AG04450 (cell line): ENCODE measurements around the gene HTD2. TPM values are rescaled to one million over a fixed set of nuclear protein-coding genes. Genes with fewer than 3 reads are reported as not detected.

Experiments used
- CTCF ChIA-PET: fragments of 300-600, 350-600 bp; formaldehyde crosslinking; extraction: SDS; loops from one replicate; lab custom pipeline; 2022; ENCODE audit warnings: antibody characterized with exemption, inconsistent platforms; lab: Charles Lee
- POLR2A ChIA-PET: fragments of 350-600 bp; formaldehyde crosslinking; extraction: SDS; loops from one replicate; lab custom pipeline; 2021; ENCODE audit warnings: antibody characterized with exemption, inconsistent platforms; lab: Yijun Ruan, JAX
- DNase-seq: peaks from one replicate; pipeline ENCODE4 v3.0.0-alpha.2; 2011; ENCODE audit warnings: low read depth, low spot score
- H3K27ac ChIP-seq: one replicate; pipeline ENCODE4 v1.5.1; 2012; ENCODE audit warnings: low read depth, low read length, control low read depth
- H3K27me3 ChIP-seq: one replicate; pipeline ENCODE4 v1.6.0; 2012; ENCODE audit warnings: low read length; ENCODE audit not compliant: control insufficient read depth, insufficient read depth
- H3K4me3 ChIP-seq: 2 replicates; pipeline ENCODE4 v1.5.1; 2011; ENCODE audit warnings: mild to moderate bottlenecking, low read depth, low read length, control low read depth
- H3K9me3 ChIP-seq: 2 replicates; pipeline ENCODE4 v1.5.1; 2012; ENCODE audit warnings: low read length; ENCODE audit not compliant: control insufficient read depth, insufficient read depth
- polyA plus RNA-seq: library from polyadenylated mRNA; depleted of rRNA; stranded (reverse); fragments of >200 nt; gene quantifications from 2 replicates; pipeline ENCODE4 v1.2.3, GENCODE V29; 2011
- TF ChIP-seq, protein P1 (sequence below): IDR thresholded peaks from 2 replicates; pipeline ENCODE4 v1.5.1; 2011; ENCODE audit warnings: low read depth, low read length, control low read depth, inconsistent platforms

Gene HTD2
- polyA plus RNA-seq, 1 experiment, result 9.6 TPM

DNA sequence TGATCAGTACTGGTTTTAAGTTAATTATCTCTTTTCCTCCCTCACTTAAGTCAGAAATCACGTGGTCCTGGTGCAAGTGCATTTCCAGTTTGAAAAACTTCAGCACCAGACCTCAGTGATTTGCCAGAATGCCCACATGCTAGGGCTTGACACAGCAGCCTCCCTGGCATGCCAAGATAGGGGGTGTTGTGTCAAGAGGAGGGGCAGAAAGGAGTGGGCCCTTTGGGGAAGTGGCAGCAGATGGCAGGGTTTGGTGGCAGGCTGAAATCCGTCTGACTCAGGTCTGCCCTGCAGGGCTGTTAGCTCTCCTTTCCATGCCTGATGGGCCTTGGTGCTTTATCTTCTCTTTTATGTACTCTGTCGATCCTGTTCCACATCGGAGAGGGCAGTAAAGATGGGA is 49.7 kb downstream of the HTD2 start:
- CTCF ChIA-PET, result no interaction called here

DNA sequence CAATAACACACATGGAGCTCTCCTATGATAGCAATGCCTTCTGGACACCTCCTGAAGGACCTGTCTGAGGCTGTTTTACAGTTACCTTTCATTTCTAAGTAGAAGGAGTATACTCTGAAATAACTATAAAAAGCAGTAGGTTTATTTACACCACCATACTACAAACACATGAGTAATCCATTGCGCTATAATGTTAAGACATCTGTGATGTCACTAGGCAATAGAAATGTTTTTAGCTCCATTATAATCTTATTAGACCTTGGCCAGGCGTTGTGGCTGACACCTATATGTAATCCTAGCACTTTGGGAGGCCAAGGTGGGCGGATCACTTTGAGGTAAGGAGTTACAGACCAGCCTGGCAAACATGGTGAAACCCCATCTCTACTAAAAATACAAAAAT is 51.1 kb downstream of the HTD2 start:
- Histone ChIP-seq H3K27me3 (no peaks in the 10 kb centered on the region), H3K27ac (no peak overlapping the region), H3K4me3 (no peak overlapping the region), H3K9me3 (no peaks in the 10 kb centered on the region)
- CTCF ChIA-PET, result no interaction called here
- POLR2A ChIA-PET, result no interaction called here
- TF ChIP-seq, protein P1, sequence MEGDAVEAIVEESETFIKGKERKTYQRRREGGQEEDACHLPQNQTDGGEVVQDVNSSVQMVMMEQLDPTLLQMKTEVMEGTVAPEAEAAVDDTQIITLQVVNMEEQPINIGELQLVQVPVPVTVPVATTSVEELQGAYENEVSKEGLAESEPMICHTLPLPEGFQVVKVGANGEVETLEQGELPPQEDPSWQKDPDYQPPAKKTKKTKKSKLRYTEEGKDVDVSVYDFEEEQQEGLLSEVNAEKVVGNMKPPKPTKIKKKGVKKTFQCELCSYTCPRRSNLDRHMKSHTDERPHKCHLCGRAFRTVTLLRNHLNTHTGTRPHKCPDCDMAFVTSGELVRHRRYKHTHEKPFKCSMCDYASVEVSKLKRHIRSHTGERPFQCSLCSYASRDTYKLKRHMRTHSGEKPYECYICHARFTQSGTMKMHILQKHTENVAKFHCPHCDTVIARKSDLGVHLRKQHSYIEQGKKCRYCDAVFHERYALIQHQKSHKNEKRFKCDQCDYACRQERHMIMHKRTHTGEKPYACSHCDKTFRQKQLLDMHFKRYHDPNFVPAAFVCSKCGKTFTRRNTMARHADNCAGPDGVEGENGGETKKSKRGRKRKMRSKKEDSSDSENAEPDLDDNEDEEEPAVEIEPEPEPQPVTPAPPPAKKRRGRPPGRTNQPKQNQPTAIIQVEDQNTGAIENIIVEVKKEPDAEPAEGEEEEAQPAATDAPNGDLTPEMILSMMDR, result no peak
- DNase-seq, result no peak

More for the DNA sequence above, 49.7 kb downstream of the HTD2 start:
- POLR2A ChIA-PET, result interaction anchor here (1.0 kb wide), 1 partner anchor 23 kb away, joined by 3 read pairs; no protein-coding TSS in a partner anchor
- no peak for DNase-seq
- TF ChIP-seq, protein P1, result no peak
- H3K9me3 ChIP-seq, result no peaks in the 10 kb centered on the region
- no peaks in the 10 kb centered on the region for H3K27me3 ChIP-seq
- H3K4me3 ChIP-seq, result no peak overlapping the region
- no peak overlapping the region for H3K27ac ChIP-seq

DNA sequence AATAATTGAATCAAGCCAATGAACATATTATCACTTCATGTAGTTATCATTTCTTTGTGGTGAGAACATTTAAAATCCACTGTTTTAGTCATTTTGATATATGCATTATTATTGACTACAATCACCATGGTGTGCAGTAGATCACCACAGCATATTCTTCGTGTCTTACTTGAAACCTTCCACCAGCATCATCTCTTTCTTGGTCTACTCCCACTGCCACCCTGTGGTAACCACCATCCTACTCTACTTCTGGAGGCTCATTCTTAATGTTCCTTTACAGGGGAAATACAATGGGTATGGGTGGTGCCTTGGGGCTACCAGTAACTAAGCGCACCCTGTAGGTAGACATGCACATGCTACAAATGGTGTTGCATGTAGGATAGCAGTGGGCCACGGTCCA is 51.8 kb downstream of the HTD2 start:
- H3K27ac ChIP-seq, result peak overlapping the region; percentile 57
- POLR2A ChIA-PET, result no interaction called here
- H3K27me3 ChIP-seq, result no peaks in the 10 kb centered on the region
- H3K4me3 ChIP-seq, result no peak overlapping the region
- H3K9me3 ChIP-seq, result no peaks in the 10 kb centered on the region
- TF ChIP-seq, protein P1, result no peak
- CTCF ChIA-PET, result no interaction called here
- DNase-seq, result no peak

DNA sequence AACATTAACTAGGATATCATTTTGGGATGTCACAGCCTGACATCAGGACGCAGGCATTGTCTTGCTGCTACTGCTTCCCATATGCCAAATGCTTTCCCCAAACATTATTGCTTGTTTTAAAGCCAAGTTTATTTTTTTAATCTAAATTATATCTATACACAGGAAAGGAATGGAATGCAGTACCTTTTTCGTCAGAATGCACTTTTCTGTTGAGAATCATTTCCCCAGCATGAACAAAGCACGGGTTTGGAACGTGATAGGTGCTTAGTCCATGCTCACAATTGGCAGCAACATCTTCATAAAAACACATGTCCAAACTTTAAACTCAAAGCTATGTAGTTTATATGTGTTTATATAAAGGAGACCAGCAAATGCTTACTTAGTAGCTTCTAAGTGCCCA is 52.5 kb downstream of the HTD2 start:
- no peak for DNase-seq
- Histone ChIP-seq H3K27ac (peak overlapping the region; percentile 57), H3K4me3 (no peak overlapping the region), H3K9me3 (no peaks in the 10 kb centered on the region), H3K27me3 (no peaks in the 10 kb centered on the region)
- CTCF ChIA-PET, result interaction anchor here (1.3 kb wide), 1 partner anchor 8 kb away, joined by 4 read pairs; no protein-coding TSS in a partner anchor
- POLR2A ChIA-PET, result interaction anchor here (0.8 to 1.0 kb wide), 2 partner anchors 24 to 29 kb away, joined by 4 read pairs; no protein-coding TSS in a partner anchor
- TF ChIP-seq, protein P1, result no peak

DNA sequence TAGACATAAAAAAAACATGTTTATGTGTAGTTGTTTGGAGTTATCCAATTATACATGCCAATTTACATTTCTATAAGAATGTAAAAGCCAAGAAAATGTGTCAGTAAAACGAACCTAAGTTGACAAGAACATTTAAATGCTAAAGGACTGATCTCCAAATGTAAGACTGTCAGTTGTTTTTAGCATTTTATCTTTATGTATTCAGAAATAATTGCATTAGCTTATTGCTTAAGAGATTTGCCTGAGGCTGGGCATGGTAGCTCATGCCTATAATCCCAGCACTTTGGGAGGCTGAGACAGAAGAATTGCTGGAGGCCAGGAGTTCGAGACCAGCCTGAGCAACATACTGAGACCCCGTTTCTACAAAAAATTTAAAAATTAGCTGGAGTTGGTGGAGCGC is 53.3 kb downstream of the HTD2 start:
- Histone ChIP-seq H3K4me3 (no peak overlapping the region), H3K27ac (no peak overlapping the region), H3K9me3 (no peaks in the 10 kb centered on the region), H3K27me3 (no peaks in the 10 kb centered on the region)
- POLR2A ChIA-PET, result interaction anchor here (0.8 to 1.0 kb wide), 2 partner anchors 25 to 29 kb away, joined by 4 read pairs; no protein-coding TSS in a partner anchor
- DNase-seq, result no peak
- CTCF ChIA-PET, result interaction anchor here (1.3 kb wide), 1 partner anchor 9 kb away, joined by 4 read pairs; no protein-coding TSS in a partner anchor
- TF ChIP-seq, protein P1, result no peak
